Activated CD8-positive, alpha-beta memory T cell treated with anti-CD3 and anti-CD28 coated beads, Interleukin-2, amount 10 ng/mL, durations not matched to agents 7 days and 5 days (primary cell): Measurements from ENCODE around the gene AZGP1. TPM values are rescaled to one million over a fixed set of nuclear protein-coding genes. Genes with fewer than 3 reads are reported as not detected.

ENCODE experiments used
- ATAC-seq: fragments of 150-1000 bp; cut with Tn5 transposase; one replicate; pipeline ENCODE4 v1.10.0; 2021; ENCODE audit warnings: moderate library complexity
- CTCF ChIA-PET: fragments of 350-600 bp; sonication (Branson Sonifier 250); formaldehyde crosslinking; loops from one replicate; lab custom pipeline; 2021; ENCODE audit warnings: antibody characterized with exemption; lab: Charles Lee
- DNase-seq: peaks from one replicate; pipeline ENCODE4 v3.0.0-alpha.2; 2020
- H3K27ac Mint-ChIP-seq: one replicate; pipeline ENCODE4 v1.8.0; 2021; ENCODE audit warnings: mild to moderate bottlenecking, mixed read lengths
- H3K27me3 Mint-ChIP-seq: one replicate; pipeline ENCODE4 v1.8.0; 2021; ENCODE audit warnings: mixed read lengths
- H3K36me3 Mint-ChIP-seq: one replicate; pipeline ENCODE4 v1.8.0; 2021; ENCODE audit warnings: mild to moderate bottlenecking, mixed read lengths
- H3K4me1 Mint-ChIP-seq: one replicate; pipeline ENCODE4 v1.8.0; 2021; ENCODE audit warnings: mixed read lengths
- H3K4me3 Mint-ChIP-seq: one replicate; pipeline ENCODE4 v1.8.0; 2021; ENCODE audit warnings: mild to moderate bottlenecking, moderate library complexity, mixed read lengths
- H3K9me3 Mint-ChIP-seq: one replicate; pipeline ENCODE4 v1.8.0; 2022; ENCODE audit warnings: low read depth, mixed read lengths
- total RNA-seq, 2 experiments: library from RNA; stranded (reverse); gene quantifications; one replicate each; pipeline ENCODE4 v1.2.3, GENCODE V29; 2021

AZGP1 gene
- total RNA-seq: not detected

- CTCF ChIA-PET: interaction anchor here (0.6 to 1.3 kb wide), 2 partner anchors 100 to 1315 kb away, joined by 3 to 5 read pairs; no protein-coding TSS in a partner anchor
- peaks cover 29% of the 10 kb centered on the region for H3K27me3 Mint-ChIP-seq
Observed at GRCh38 chr7:99975782-99976521, at the start of gene AZGP1. AZGP1 (minus strand) TSS chr7:99976031; CDS start chr7:99976020, 11 bp downstream.

GRCh38 chr7:100024020-100024619 lies 48.3 kb upstream of the AZGP1 start:
- DNase-seq (no peak), ATAC-seq (no peak)
- Mint-ChIP-seq H3K27me3 (no peaks in the 10 kb centered on the region), H3K4me3 (no peak overlapping the region), H3K27ac (no peak overlapping the region), H3K36me3 (peaks cover 32% of the 10 kb centered on the region), H3K9me3 (no peaks in the 10 kb centered on the region), H3K4me1 (peaks cover 26% of the 10 kb centered on the region)
- CTCF ChIA-PET: no interaction called here

More at GRCh38 chr7:99975782-99976521, at the start of gene AZGP1:
- DNase-seq (no peak), ATAC-seq (no peak)
- no peaks in the 10 kb centered on the region for H3K4me1 Mint-ChIP-seq
- H3K4me3 Mint-ChIP-seq: no peak within 1 kb of the TSS
- no peaks in the 10 kb centered on the region for H3K9me3 Mint-ChIP-seq
- no peak within 1 kb of the TSS for H3K27ac Mint-ChIP-seq
- no peaks in the 10 kb centered on the region for H3K36me3 Mint-ChIP-seq

GRCh38 chr7:100023526-100023925 lies 47.7 kb upstream of the AZGP1 start:
- Mint-ChIP-seq H3K4me3 (no peak overlapping the region), H3K27ac (no peak overlapping the region)

GRCh38 chr7:100022621-100023020 lies 46.8 kb upstream of the AZGP1 start:
- no peak overlapping the region for H3K4me3 Mint-ChIP-seq
- H3K27ac Mint-ChIP-seq: no peak overlapping the region
- peaks cover 32% of the 10 kb centered on the region for H3K36me3 Mint-ChIP-seq
- CTCF ChIA-PET: interaction anchor here (0.9 to 2.3 kb wide), 6 partner anchors 9 to 108 kb away, joined by 3 to 8 read pairs (median 4); no protein-coding TSS in a partner anchor
- ATAC-seq (no peak), DNase-seq (no peak)
- H3K9me3 Mint-ChIP-seq: no peaks in the 10 kb centered on the region
- no peaks in the 10 kb centered on the region for H3K27me3 Mint-ChIP-seq
- H3K4me1 Mint-ChIP-seq: peaks cover 36% of the 10 kb centered on the region

More at GRCh38 chr7:100023526-100023925, 47.7 kb upstream of the AZGP1 start:
- no peak for ATAC-seq
- Mint-ChIP-seq H3K27me3 (no peaks in the 10 kb centered on the region), H3K36me3 (peaks cover 32% of the 10 kb centered on the region), H3K9me3 (no peaks in the 10 kb centered on the region), H3K4me1 (peaks cover 31% of the 10 kb centered on the region)
- no peak for DNase-seq
- CTCF ChIA-PET: interaction anchor here (1.2 kb wide), 1 partner anchor 10 kb away, joined by 3 read pairs; no protein-coding TSS in a partner anchor

GRCh38 chr7:100021297-100021696 lies 45.5 kb upstream of the AZGP1 start:
- Mint-ChIP-seq H3K27me3 (no peaks in the 10 kb centered on the region), H3K27ac (peak overlapping the region; percentile 47), H3K4me3 (no peak overlapping the region), H3K9me3 (no peaks in the 10 kb centered on the region), H3K36me3 (peaks cover 33% of the 10 kb centered on the region), H3K4me1 (peaks cover 46% of the 10 kb centered on the region)
- DNase-seq: no peak
- CTCF ChIA-PET: interaction anchor here (0.6 to 2.3 kb wide), 10 partner anchors 23 to 547 kb away, joined by 3 to 8 read pairs (median 4); no protein-coding TSS in a partner anchor
- no peak for ATAC-seq

- Mint-ChIP-seq H3K9me3 (no peaks in the 10 kb centered on the region), H3K27ac (no peak overlapping the region), H3K36me3 (peaks cover 23% of the 10 kb centered on the region), H3K27me3 (no peaks in the 10 kb centered on the region), H3K4me1 (peaks cover 44% of the 10 kb centered on the region), H3K4me3 (no peak overlapping the region)
- CTCF ChIA-PET: interaction anchor here (1.2 to 2.2 kb wide), 4 partner anchors 20 to 101 kb away, joined by 3 to 6 read pairs (median 4); no protein-coding TSS in a partner anchor
- DNase-seq: no peak
- ATAC-seq: no peak
Observed at GRCh38 chr7:100019908-100020307, 44.1 kb upstream of the AZGP1 start.

GRCh38 chr7:100017875-100018274 lies 42.0 kb upstream of the AZGP1 start:
- CTCF ChIA-PET: interaction anchor here (1.4 to 4.4 kb wide), 3 partner anchors 10 to 63 kb away, joined by 3 to 35 read pairs (median 6); no protein-coding TSS in a partner anchor
- Mint-ChIP-seq H3K36me3 (peaks cover 8% of the 10 kb centered on the region), H3K4me1 (peaks cover 49% of the 10 kb centered on the region), H3K4me3 (no peak overlapping the region), H3K9me3 (no peaks in the 10 kb centered on the region), H3K27me3 (no peaks in the 10 kb centered on the region), H3K27ac (no peak overlapping the region)
- DNase-seq: no peak
- ATAC-seq: no peak

- ATAC-seq (no peak), DNase-seq (no peak)
- CTCF ChIA-PET: interaction anchor here (0.9 to 4.4 kb wide), 6 partner anchors 10 to 113 kb away, joined by 3 to 35 read pairs (median 4); partner anchors contain the start of gene COPS6
- Mint-ChIP-seq H3K9me3 (no peaks in the 10 kb centered on the region), H3K27me3 (no peaks in the 10 kb centered on the region), H3K4me3 (no peak overlapping the region), H3K36me3 (peaks cover 8% of the 10 kb centered on the region), H3K27ac (no peak overlapping the region), H3K4me1 (peaks cover 51% of the 10 kb centered on the region)
Observed at GRCh38 chr7:100017300-100017699, 41.5 kb upstream of the AZGP1 start.

GRCh38 chr7:100016215-100016901 lies 40.5 kb upstream of the AZGP1 start:
- peaks cover 3% of the 10 kb centered on the region for H3K36me3 Mint-ChIP-seq
- H3K9me3 Mint-ChIP-seq: no peaks in the 10 kb centered on the region
- DNase-seq (no peak), ATAC-seq (no peak)
- H3K4me1 Mint-ChIP-seq: peaks cover 50% of the 10 kb centered on the region
- peak overlapping the region; percentile 92 for H3K4me3 Mint-ChIP-seq
- CTCF ChIA-PET: interaction anchor here (0.9 to 4.4 kb wide), 5 partner anchors 9 to 114 kb away, joined by 3 to 35 read pairs (median 4); partner anchors contain the start of gene COPS6
- H3K27ac Mint-ChIP-seq: peak overlapping the region; percentile 96
- H3K27me3 Mint-ChIP-seq: no peaks in the 10 kb centered on the region

GRCh38 chr7:100015232-100016214 lies 39.7 kb upstream of the AZGP1 start, which contains the start of gene ZKSCAN1:
ZKSCAN1 (plus strand) TSS chr7:100015596; CDS start chr7:100023507, 7,911 bp downstream.
- Mint-ChIP-seq H3K27me3 (no peaks in the 10 kb centered on the region), H3K4me1 (peaks cover 44% of the 10 kb centered on the region), H3K27ac (peak within 1 kb of the TSS; percentile 96), H3K36me3 (peaks cover 2% of the 10 kb centered on the region), H3K9me3 (no peaks in the 10 kb centered on the region), H3K4me3 (peak within 1 kb of the TSS; percentile 92)
- ATAC-seq (peak; percentile 98), DNase-seq (peak; percentile 91)
- CTCF ChIA-PET: interaction anchor here (1.1 to 4.4 kb wide), 8 partner anchors 8 to 111 kb away, joined by 3 to 35 read pairs (median 4); partner anchors contain the start of genes COPS6 and MBLAC1

- Mint-ChIP-seq H3K36me3 (peaks cover 2% of the 10 kb centered on the region), H3K9me3 (no peaks in the 10 kb centered on the region), H3K4me3 (no peak overlapping the region), H3K4me1 (peaks cover 33% of the 10 kb centered on the region), H3K27ac (no peak overlapping the region), H3K27me3 (no peaks in the 10 kb centered on the region)
- DNase-seq (no peak), ATAC-seq (no peak)
- CTCF ChIA-PET: interaction anchor here (0.9 to 2.5 kb wide), 3 partner anchors 10 to 30 kb away, joined by 3 to 17 read pairs (median 3); no protein-coding TSS in a partner anchor
Observed at GRCh38 chr7:100013328-100013676, 37.5 kb upstream of the AZGP1 start.
